Aortic smooth muscle cell (primary cell): ENCODE data around the gene GGPS1. TPM values are rescaled to one million over a fixed set of nuclear protein-coding genes. Genes with fewer than 3 reads are reported as not detected.

Experiments
- total RNA-seq: library from RNA; depleted of rRNA; stranded (reverse); fragments of >200 nt; gene quantifications from 2 replicates; pipeline ENCODE4 v1.2.3, GENCODE V29; 2014

Gene GGPS1
- total RNA-seq = 20.3 and 25.1 TPM in 2 replicates

GRCh38 chr1:235328271-235329138 is at the start of gene GGPS1:
GGPS1 (plus strand) TSS chr1:235328570; CDS start chr1:235335265, 6,695 bp downstream.

DNA sequence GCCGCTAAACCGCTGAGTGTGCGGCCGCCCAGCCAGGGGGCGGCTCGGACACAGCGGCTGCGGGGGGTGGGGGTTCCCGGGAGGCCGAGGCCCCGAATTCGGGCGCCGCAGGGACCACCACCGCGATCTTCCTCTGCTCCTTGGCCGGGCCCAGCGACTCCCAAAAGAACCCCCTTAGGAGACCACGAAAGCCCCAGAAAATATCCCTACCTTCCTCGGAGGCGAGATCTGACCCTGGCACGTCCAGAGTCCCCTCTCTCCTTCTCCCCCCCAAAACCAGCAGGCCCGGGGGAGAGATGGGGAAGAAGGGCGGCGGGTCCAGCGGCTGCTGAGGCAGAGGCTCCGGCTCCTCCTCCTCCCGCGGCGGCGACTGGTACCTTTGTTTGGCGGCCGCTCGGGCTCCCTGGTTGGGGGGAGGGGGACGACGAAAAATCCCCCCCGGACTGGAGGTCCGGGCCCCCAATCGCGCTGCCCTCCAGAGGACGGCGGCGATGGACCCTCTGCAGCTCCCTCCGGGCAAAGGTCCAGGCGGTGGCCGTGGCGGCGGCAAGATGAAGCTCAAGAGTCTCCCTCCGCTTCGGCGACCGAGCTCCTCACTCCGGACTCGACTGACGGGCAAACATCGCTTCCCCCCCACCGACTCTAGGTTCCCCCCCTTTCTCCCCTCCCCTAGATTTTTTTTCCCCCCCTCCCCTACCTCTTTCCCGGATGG is 655 bp upstream of the GGPS1 start, which contains the start of gene ARID4B:
Gene ARID4B, minus strand, starts transcription at position 621 of the 712 bp plus-strand sequence. CDS start 1,260 bp downstream, outside the sequence.

GRCh38 chr1:235367000-235367908 is 38.9 kb downstream of the GGPS1 start, which contains the start of gene TBCE:
TBCE (plus strand) TSS chr1:235367427; CDS start chr1:235380050, 12,623 bp downstream.

Other genes starting within 250 kb of the GGPS1 start
- gene TOMM20, start 199.7 kb upstream of the GGPS1 start, total RNA-seq = 71.2 and 80.1 TPM in 2 replicates
- gene RBM34, start 167.3 kb upstream of the GGPS1 start, total RNA-seq = 55.1 and 58.6 TPM in 2 replicates
- gene ARID4B, start 391 bp upstream of the GGPS1 start, total RNA-seq = 42.1 and 45.1 TPM in 2 replicates
- gene TBCE, start 38.9 kb downstream of the GGPS1 start, total RNA-seq = 27.2 and 30.4 TPM in 2 replicates
- 40.2 and 44.0 TPM in 2 replicates for gene B3GALNT2, start 175.9 kb downstream of the GGPS1 start, total RNA-seq